ENCODE data around the gene ZNF22.

- TF ChIP-seq POLR2AphosphoS5 (IDR thresholded peaks at IDR 0.05; ENCODE audit: low read depth, low read length), result no peak
- TF ChIP-seq, protein P1, sequence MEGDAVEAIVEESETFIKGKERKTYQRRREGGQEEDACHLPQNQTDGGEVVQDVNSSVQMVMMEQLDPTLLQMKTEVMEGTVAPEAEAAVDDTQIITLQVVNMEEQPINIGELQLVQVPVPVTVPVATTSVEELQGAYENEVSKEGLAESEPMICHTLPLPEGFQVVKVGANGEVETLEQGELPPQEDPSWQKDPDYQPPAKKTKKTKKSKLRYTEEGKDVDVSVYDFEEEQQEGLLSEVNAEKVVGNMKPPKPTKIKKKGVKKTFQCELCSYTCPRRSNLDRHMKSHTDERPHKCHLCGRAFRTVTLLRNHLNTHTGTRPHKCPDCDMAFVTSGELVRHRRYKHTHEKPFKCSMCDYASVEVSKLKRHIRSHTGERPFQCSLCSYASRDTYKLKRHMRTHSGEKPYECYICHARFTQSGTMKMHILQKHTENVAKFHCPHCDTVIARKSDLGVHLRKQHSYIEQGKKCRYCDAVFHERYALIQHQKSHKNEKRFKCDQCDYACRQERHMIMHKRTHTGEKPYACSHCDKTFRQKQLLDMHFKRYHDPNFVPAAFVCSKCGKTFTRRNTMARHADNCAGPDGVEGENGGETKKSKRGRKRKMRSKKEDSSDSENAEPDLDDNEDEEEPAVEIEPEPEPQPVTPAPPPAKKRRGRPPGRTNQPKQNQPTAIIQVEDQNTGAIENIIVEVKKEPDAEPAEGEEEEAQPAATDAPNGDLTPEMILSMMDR (IDR thresholded peaks at IDR 0.05), result no peak
- no peak for TF ChIP-seq TCF7L2 (IDR thresholded peaks at IDR 0.05; ENCODE audit: low read depth, low read length)
- no peak for TF ChIP-seq SIN3A (IDR thresholded peaks at IDR 0.05; ENCODE audit: borderline replicate concordance, insufficient read depth, low read depth, low read length)
- TF ChIP-seq, protein P2, sequence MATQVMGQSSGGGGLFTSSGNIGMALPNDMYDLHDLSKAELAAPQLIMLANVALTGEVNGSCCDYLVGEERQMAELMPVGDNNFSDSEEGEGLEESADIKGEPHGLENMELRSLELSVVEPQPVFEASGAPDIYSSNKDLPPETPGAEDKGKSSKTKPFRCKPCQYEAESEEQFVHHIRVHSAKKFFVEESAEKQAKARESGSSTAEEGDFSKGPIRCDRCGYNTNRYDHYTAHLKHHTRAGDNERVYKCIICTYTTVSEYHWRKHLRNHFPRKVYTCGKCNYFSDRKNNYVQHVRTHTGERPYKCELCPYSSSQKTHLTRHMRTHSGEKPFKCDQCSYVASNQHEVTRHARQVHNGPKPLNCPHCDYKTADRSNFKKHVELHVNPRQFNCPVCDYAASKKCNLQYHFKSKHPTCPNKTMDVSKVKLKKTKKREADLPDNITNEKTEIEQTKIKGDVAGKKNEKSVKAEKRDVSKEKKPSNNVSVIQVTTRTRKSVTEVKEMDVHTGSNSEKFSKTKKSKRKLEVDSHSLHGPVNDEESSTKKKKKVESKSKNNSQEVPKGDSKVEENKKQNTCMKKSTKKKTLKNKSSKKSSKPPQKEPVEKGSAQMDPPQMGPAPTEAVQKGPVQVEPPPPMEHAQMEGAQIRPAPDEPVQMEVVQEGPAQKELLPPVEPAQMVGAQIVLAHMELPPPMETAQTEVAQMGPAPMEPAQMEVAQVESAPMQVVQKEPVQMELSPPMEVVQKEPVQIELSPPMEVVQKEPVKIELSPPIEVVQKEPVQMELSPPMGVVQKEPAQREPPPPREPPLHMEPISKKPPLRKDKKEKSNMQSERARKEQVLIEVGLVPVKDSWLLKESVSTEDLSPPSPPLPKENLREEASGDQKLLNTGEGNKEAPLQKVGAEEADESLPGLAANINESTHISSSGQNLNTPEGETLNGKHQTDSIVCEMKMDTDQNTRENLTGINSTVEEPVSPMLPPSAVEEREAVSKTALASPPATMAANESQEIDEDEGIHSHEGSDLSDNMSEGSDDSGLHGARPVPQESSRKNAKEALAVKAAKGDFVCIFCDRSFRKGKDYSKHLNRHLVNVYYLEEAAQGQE (IDR thresholded peaks at IDR 0.05; ENCODE audit: insufficient read depth in 1 of 2, low read depth in 2 of 2, low read length in 1 of 2), result no peak
Observed at GRCh38 chr10:44998146-44998631, 2.5 kb upstream of the ZNF22 start.
